ENCODE results near the gene GAK. TPM values are rescaled to one million over a fixed set of nuclear protein-coding genes. Genes with fewer than 3 reads are reported as not detected.

The GAK gene
- polyA plus RNA-seq, 1 donor (not counting 4 experiments of a cell fraction or from before 2014, with no cell fraction given): 18.4 TPM

- dilution Hi-C loops (cut with MboI; ENCODE audit: extremely low pct_ligation_motif_present, low sequenced_read_pairs): no loop called here
- H2AFZ ChIP-seq (ENCODE audit: control insufficient read depth, low read length): no peak overlapping the region
- FAIRE-seq (no peak), DNase-seq (ENCODE audit: low read depth, low spot score) (no peak)
- H3K9me3 ChIP-seq (ENCODE audit: control insufficient read depth, low read depth, low read length): no peaks in the 10 kb centered on the region
- H3K27me3 ChIP-seq (ENCODE audit: control insufficient read depth, extremely low read depth, insufficient read depth, low read length): no peaks in the 10 kb centered on the region
- H3K9ac ChIP-seq (ENCODE audit: control insufficient read depth, extremely low read depth, insufficient read depth, low read length): no peak overlapping the region
- no peak overlapping the region for H3K4me3 ChIP-seq (ENCODE audit: control insufficient read depth in 2 of 3, extremely low read depth in 1 of 3, insufficient read depth in 2 of 3, low read depth in 1 of 3, low read length in 3 of 3)
- H4K20me1 ChIP-seq (ENCODE audit: control insufficient read depth, extremely low read depth, insufficient read depth, low read length): peaks cover 6% of the 10 kb centered on the region
- H3K9me1 ChIP-seq (ENCODE audit: control insufficient read depth, extremely low read depth, insufficient read depth, low read length): peaks cover 3% of the 10 kb centered on the region
- H3K79me2 ChIP-seq (ENCODE audit: control insufficient read depth, insufficient read depth, low read length): no peaks in the 10 kb centered on the region
- peaks cover 7% of the 10 kb centered on the region for H3K4me1 ChIP-seq (ENCODE audit: control insufficient read depth, extremely low read depth, insufficient read depth, low read length)
- peaks cover 0 to 10% of the 10 kb centered on the region in 2 experiments for H3K36me3 ChIP-seq (ENCODE audit: control insufficient read depth in 2 of 2, extremely low read depth in 1 of 2, insufficient read depth in 2 of 2, low read length in 2 of 2)
- no peak for TF ChIP-seq EZH2 (IDR thresholded peaks at IDR 0.05; ENCODE audit: low read length)
- no peak for TF ChIP-seq CTCF (optimal IDR thresholded peaks at IDR 0.05 in 1 of 3, IDR thresholded peaks at IDR 0.05 in 1 of 3, conservative IDR thresholded peaks at IDR 0.05 in 1 of 3; ENCODE audit: extremely low read depth in 1 of 3, insufficient read depth in 2 of 3, low read length in 3 of 3)
- H3K27ac ChIP-seq (ENCODE audit: control insufficient read depth, insufficient read depth, low read length): no peak overlapping the region
- no peak overlapping the region for H3K4me2 ChIP-seq (ENCODE audit: control insufficient read depth, extremely low read depth, insufficient read depth, low read depth, low read length)
These were observed 27.4 kb upstream of the GAK start for GRCh38 chr4:959338-960139.

GRCh38 chr4:958696-959337 is 26.7 kb upstream of the GAK start:
- no peak for FAIRE-seq

More at GRCh38 chr4:958696-959337, 26.7 kb upstream of the GAK start:
- Histone ChIP-seq H3K9ac (ENCODE audit: control insufficient read depth, extremely low read depth, insufficient read depth, low read length) (no peak overlapping the region), H3K27ac (ENCODE audit: control insufficient read depth, insufficient read depth, low read length) (no peak overlapping the region), H4K20me1 (ENCODE audit: control insufficient read depth, extremely low read depth, insufficient read depth, low read length) (peaks cover 6% of the 10 kb centered on the region), H2AFZ (ENCODE audit: control insufficient read depth, low read length) (no peak overlapping the region), H3K27me3 (ENCODE audit: control insufficient read depth, extremely low read depth, insufficient read depth, low read length) (no peaks in the 10 kb centered on the region), H3K9me1 (ENCODE audit: control insufficient read depth, extremely low read depth, insufficient read depth, low read length) (peaks cover 3% of the 10 kb centered on the region), H3K9me3 (ENCODE audit: control insufficient read depth, low read depth, low read length) (no peaks in the 10 kb centered on the region), H3K4me3 (ENCODE audit: control insufficient read depth in 2 of 3, extremely low read depth in 1 of 3, insufficient read depth in 2 of 3, low read depth in 1 of 3, low read length in 3 of 3) (no peak overlapping the region), H3K36me3 (ENCODE audit: control insufficient read depth in 2 of 2, extremely low read depth in 1 of 2, insufficient read depth in 2 of 2, low read length in 2 of 2) (peaks cover 0 to 9% of the 10 kb centered on the region in 2 experiments), H3K79me2 (ENCODE audit: control insufficient read depth, insufficient read depth, low read length) (no peaks in the 10 kb centered on the region), H3K4me1 (ENCODE audit: control insufficient read depth, extremely low read depth, insufficient read depth, low read length) (peaks cover 7% of the 10 kb centered on the region), H3K4me2 (ENCODE audit: control insufficient read depth, extremely low read depth, insufficient read depth, low read depth, low read length) (no peak overlapping the region)
- no peak for TF ChIP-seq EZH2 (IDR thresholded peaks at IDR 0.05; ENCODE audit: low read length)
- no peak for TF ChIP-seq CTCF (optimal IDR thresholded peaks at IDR 0.05 in 1 of 3, IDR thresholded peaks at IDR 0.05 in 1 of 3, conservative IDR thresholded peaks at IDR 0.05 in 1 of 3; ENCODE audit: extremely low read depth in 1 of 3, insufficient read depth in 2 of 3, low read length in 3 of 3)
- DNase-seq (ENCODE audit: low read depth, low spot score): no peak
- dilution Hi-C loops (cut with MboI; ENCODE audit: extremely low pct_ligation_motif_present, low sequenced_read_pairs): no loop called here

All from keratinocyte (primary cell).